ENCODE data around the gene ZSCAN10. TPM values are rescaled to one million over a fixed set of nuclear protein-coding genes. Genes with fewer than 3 reads are reported as not detected.

The ZSCAN10 gene
- total RNA-seq, 1 donor from 2014 or later, result not detected

DNA sequence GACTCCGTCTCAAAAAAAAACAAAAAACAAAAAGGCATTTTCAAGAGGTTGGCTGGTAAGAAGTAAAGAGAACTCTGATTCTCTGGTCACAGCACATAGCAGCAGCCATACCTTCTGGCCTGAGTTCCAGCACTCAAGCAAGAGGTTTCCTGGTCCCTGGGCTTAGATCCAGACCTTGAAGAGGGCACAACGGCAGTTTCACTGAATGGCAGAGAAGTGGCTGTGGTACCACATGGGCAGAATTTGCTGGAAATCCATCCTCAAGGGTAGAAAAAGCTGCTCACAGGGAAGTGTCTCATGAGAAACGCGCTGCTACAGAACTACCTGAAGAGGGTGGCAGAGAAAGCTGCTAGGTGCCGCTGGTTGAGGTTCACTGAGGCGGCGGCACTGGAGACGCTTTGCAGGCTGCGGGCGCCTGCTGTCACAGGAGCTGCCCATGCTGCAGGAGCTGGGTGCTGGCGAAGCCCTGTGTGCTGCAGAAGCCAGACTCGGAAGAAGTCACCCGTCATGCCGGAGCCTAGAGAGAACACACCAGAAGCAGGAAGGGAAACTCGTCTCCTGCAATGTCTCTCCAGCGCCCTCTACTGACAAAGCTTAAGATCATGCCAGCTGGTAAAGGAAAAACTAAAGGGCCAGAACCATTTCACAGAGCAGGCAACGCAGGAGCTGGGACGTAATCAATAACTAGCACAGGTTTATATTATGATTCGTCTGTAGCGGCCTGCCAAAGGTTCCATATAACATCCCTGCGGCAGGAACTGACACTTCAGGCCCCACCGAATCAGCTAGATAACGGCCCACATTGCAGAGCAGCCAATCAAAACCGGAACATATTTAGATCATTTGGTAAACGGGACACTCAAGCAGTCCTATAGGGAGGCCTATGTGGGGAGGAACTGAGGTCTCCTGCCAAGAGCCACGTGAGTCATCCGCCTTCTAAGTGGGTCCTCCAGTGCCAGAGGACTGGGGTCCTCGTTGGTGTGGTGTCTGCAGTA, 30.3 kb upstream of the ZSCAN10 start:
- TF ChIP-seq, protein P1, sequence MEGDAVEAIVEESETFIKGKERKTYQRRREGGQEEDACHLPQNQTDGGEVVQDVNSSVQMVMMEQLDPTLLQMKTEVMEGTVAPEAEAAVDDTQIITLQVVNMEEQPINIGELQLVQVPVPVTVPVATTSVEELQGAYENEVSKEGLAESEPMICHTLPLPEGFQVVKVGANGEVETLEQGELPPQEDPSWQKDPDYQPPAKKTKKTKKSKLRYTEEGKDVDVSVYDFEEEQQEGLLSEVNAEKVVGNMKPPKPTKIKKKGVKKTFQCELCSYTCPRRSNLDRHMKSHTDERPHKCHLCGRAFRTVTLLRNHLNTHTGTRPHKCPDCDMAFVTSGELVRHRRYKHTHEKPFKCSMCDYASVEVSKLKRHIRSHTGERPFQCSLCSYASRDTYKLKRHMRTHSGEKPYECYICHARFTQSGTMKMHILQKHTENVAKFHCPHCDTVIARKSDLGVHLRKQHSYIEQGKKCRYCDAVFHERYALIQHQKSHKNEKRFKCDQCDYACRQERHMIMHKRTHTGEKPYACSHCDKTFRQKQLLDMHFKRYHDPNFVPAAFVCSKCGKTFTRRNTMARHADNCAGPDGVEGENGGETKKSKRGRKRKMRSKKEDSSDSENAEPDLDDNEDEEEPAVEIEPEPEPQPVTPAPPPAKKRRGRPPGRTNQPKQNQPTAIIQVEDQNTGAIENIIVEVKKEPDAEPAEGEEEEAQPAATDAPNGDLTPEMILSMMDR (IDR thresholded peaks at IDR 0.05; ENCODE audit: insufficient read depth, low read length, poor library complexity, severe bottlenecking), result peak; percentile 94
- Histone ChIP-seq H3K36me3 (ENCODE audit: control insufficient read depth, insufficient read depth, low read length) (peaks cover 3% of the 10 kb centered on the region), H3K4me3 (ENCODE audit: low read depth, low read length) (no peak overlapping the region), H3K27me3 (ENCODE audit: control insufficient read depth, insufficient read depth, low read length) (no peaks in the 10 kb centered on the region)
- no peak for DNase-seq (ENCODE audit: low read depth)

DNA sequence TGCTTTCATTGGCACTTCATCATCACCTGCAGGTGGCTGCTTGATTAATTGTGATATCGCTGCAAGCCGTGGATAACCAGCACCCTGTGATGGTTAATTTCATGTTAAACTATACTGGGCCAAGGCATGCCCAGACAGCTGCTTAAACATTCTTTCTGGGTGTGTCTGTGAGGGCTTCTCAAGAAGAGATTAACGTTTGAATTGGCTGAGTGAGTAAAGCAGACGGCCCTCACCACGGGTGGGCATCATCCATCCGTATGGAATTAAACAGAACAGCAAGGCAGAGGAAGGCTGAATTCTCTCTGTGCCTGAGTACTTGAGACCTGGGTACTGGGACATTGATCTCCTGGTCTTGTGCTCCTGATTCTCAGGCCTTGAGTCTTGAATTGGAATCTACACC, 28.7 kb upstream of the ZSCAN10 start:
- no peaks in the 10 kb centered on the region for H3K27me3 ChIP-seq (ENCODE audit: control insufficient read depth, insufficient read depth, low read length)
- DNase-seq (ENCODE audit: low read depth), result no peak
- TF ChIP-seq, protein P1 (IDR thresholded peaks at IDR 0.05; ENCODE audit: insufficient read depth, low read length, poor library complexity, severe bottlenecking), result no peak
- H3K36me3 ChIP-seq (ENCODE audit: control insufficient read depth, insufficient read depth, low read length), result peaks cover 3% of the 10 kb centered on the region
- H3K4me3 ChIP-seq (ENCODE audit: low read depth, low read length), result no peak overlapping the region

DNA sequence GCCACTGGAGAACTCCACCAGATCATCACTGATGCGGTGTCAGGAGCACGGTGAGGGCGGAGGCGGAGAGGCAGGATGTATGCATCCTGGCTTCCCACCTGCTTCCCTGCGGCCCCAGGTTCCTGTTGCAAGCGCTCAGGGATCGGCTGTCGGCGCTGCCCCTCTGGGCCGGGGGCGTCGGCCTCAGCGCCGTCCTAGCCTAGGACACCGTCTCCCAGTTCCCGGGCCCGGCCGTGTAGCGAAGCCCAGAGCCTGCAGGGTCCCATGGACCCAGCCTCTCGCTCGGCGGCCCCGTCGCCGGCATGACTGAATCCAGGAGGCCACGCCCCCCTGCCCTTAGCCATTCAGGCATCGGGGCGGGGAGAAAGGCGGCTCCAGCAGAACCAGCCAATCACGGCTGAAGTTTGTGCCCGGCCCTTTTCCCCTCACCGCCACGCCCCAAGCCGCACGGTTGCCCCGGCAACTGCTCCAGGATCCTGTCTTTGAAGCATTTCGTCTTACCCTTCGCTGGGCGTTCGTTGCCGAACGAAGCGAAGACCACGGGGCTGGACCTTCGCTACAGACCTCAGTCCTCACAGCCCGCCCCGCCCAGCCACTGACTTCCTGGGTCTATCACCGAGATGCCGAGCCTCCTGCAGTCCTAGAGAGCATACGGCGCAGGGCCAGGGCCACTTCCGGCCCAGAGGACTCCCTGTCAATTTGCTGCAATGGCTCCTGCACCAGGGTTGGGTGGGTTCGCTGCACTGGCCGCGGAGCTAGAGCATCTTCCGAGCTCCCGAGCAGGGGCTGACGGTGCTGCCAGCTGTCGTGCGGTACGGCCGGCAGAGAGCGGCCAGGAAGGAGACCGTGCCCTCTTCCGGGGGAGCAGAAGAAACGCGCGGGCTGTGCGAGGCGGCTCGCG, 25.1 kb upstream of the ZSCAN10 start:
- peak overlapping the region; percentile 82 for H3K4me3 ChIP-seq (ENCODE audit: low read depth, low read length)
- no peaks in the 10 kb centered on the region for H3K27me3 ChIP-seq (ENCODE audit: control insufficient read depth, insufficient read depth, low read length)
- DNase-seq (ENCODE audit: low read depth), result peak; percentile 66
- TF ChIP-seq, protein P1 (IDR thresholded peaks at IDR 0.05; ENCODE audit: insufficient read depth, low read length, poor library complexity, severe bottlenecking), result peak; percentile 36
- peaks cover 3% of the 10 kb centered on the region for H3K36me3 ChIP-seq (ENCODE audit: control insufficient read depth, insufficient read depth, low read length)

DNA sequence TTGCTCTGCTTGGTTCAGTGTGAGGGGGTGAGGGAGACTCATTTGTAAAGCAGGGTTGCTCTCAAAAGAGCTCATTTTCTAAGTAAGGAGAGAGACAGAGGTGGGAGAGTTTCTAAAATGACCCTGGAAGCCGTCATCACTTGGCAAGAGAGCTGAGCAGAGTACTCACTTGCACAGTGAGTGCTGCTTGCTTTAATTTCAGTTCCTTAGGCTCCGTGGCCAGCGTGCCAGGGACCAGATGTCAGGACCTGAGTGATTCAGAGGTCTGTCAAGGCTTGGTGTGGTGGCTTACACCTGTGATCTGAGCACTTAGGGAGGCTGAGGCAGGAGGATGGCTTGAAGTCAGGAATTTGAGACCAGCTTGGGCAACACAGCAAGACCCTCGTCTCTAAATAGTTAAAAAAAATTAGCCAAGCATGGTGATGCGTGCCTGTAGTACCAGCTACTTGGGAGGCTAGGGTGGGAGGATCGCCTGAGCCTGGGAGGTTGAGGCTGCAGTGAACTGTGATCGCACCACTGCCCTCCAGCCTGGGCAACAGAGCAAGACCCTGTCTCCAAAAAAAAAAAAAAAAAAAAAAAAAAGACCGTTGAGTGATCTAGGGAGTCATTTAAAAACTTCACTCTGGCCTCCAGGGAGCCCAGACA, 24.0 kb upstream of the ZSCAN10 start:
- TF ChIP-seq, protein P1 (IDR thresholded peaks at IDR 0.05; ENCODE audit: insufficient read depth, low read length, poor library complexity, severe bottlenecking), result no peak
- DNase-seq (ENCODE audit: low read depth), result no peak
- Histone ChIP-seq H3K27me3 (ENCODE audit: control insufficient read depth, insufficient read depth, low read length) (no peaks in the 10 kb centered on the region), H3K4me3 (ENCODE audit: low read depth, low read length) (no peak overlapping the region), H3K36me3 (ENCODE audit: control insufficient read depth, insufficient read depth, low read length) (peaks cover 3% of the 10 kb centered on the region)

DNA sequence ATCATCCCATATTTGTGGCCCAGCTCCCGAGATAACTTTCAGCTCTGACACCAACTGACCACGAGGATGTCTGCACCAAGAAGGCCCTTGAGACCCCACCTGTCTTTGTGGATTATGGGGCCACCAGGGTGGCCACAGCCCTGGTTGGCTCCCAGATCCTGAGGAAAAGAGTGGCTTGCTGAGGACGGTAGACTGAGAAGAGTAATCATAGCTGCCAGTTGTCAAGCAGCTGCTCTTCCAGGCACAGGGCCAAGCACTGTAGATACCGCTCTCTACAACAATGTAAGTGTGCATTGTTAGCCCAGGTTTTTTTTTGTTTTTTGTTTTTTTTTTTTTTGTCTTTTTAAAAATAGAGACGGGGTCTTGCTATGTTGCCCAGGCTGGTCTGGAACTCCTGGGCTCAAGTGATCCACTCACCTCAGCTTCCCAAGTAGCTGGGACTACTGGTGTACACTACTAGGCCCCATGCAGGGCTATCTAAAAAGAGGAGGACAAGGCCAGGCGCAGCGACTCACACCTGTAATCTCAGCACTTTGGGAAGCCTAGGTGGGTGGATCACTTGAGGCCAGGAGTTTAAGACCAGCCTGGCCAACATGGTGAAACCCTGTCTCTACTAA, 22.9 kb upstream of the ZSCAN10 start:
- H3K27me3 ChIP-seq (ENCODE audit: control insufficient read depth, insufficient read depth, low read length), result no peaks in the 10 kb centered on the region
- DNase-seq (ENCODE audit: low read depth), result no peak
- no peak overlapping the region for H3K4me3 ChIP-seq (ENCODE audit: low read depth, low read length)
- peaks cover 2% of the 10 kb centered on the region for H3K36me3 ChIP-seq (ENCODE audit: control insufficient read depth, insufficient read depth, low read length)
- TF ChIP-seq, protein P1 (IDR thresholded peaks at IDR 0.05; ENCODE audit: insufficient read depth, low read length, poor library complexity, severe bottlenecking), result no peak

Measured in kidney epithelial cell (primary cell).